Stimulated activated CD8-positive, alpha-beta memory T cell treated with anti-CD3 and anti-CD28 coated beads, Interleukin-7, amount 100 ng/mL, for 1 hour (primary cell): ENCODE data around the gene HASPIN.

Source experiments
- DNase-seq, 2 donors: peaks; one replicate each; pipeline ENCODE4 v3.0.0-alpha.2; 2020; ENCODE audit warnings: low read depth in 2 of 2

Gene HASPIN

GRCh38 chr17:3763777-3764170 is 40.1 kb downstream of the HASPIN start:
- no peak for DNase-seq

- no peak for DNase-seq
Observed at GRCh38 chr17:3765981-3766380, 42.3 kb downstream of the HASPIN start.

- DNase-seq: no peak
Observed at GRCh38 chr17:3766779-3767178, 43.1 kb downstream of the HASPIN start.

- DNase-seq: no peak
Observed at GRCh38 chr17:3768341-3768740, 44.6 kb downstream of the HASPIN start.

- no peak for DNase-seq
Observed at GRCh38 chr17:3768769-3769168, 45.1 kb downstream of the HASPIN start.

GRCh38 chr17:3770466-3770865 is 46.8 kb downstream of the HASPIN start:
- no peak for DNase-seq

- DNase-seq: no peak
Observed at GRCh38 chr17:3771140-3771539, 47.4 kb downstream of the HASPIN start.

GRCh38 chr17:3772764-3773163 is 49.1 kb downstream of the HASPIN start:
- no peak for DNase-seq

- DNase-seq: no peak
Observed at GRCh38 chr17:3773511-3773910, 49.8 kb downstream of the HASPIN start.

GRCh38 chr17:3773966-3774365 is 50.3 kb downstream of the HASPIN start:
- no peak for DNase-seq
